HT-29 (cell line): Measurements from ENCODE around the gene LLCFC1. TPM values are rescaled to one million over a fixed set of nuclear protein-coding genes. Genes with fewer than 3 reads are reported as not detected.

Experiments used
- DNase-seq: peaks from one replicate; pipeline ENCODE4 v3.0.0-alpha.2; 2015; ENCODE audit warnings: low spot score
- total RNA-seq: library from RNA; depleted of rRNA; stranded (reverse); fragments of >200 nt; shearing (Covaris generic); gene quantifications from 2 replicates; pipeline ENCODE4 v1.2.3, GENCODE V29; 2014; rRNA removed

LLCFC1 gene
- total RNA-seq, result not detected in 2 replicates

- peak; percentile 79 for DNase-seq
Observed at GRCh38 chr7:142939226-142939910, at the start of gene LLCFC1. Gene LLCFC1 (plus strand): TSS chr7:142939484. CDS start chr7:142939622, 138 bp downstream.

GRCh38 chr7:142889816-142890215 lies 49.5 kb upstream of the LLCFC1 start:
- DNase-seq, result no peak

GRCh38 chr7:142890874-142891485 lies 48.3 kb upstream of the LLCFC1 start:
- DNase-seq, result no peak

GRCh38 chr7:142891490-142892082 lies 47.7 kb upstream of the LLCFC1 start:
- DNase-seq, result no peak

GRCh38 chr7:142892951-142893350 lies 46.3 kb upstream of the LLCFC1 start:
- no peak for DNase-seq

- peak; percentile 5 for DNase-seq
Observed at GRCh38 chr7:142894112-142894984, 44.9 kb upstream of the LLCFC1 start.

- peak; percentile 55 for DNase-seq
Observed at GRCh38 chr7:142894985-142895593, 44.2 kb upstream of the LLCFC1 start.

DNA sequence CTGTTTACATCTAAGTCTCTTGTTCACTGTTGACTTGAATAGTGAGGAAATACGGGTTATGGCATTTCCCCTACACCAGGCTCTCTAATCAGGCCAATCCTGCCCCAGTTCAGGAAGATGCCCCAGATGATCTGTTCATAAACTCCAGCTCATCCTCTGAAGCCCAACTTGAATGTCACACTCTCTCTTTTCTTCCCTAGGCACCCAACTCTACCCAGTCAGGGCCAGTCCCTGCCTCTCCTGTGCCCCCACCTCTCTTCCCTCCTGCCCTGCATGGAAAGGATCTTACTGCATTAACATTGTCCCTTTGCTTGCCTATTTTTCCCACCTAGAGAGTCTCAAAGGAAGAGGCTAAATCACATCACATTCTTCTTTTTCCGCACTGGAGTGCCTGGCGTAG lies 43.1 kb upstream of the LLCFC1 start:
- no peak for DNase-seq

GRCh38 chr7:142896741-142897379 lies 42.4 kb upstream of the LLCFC1 start:
- DNase-seq, result no peak

DNA sequence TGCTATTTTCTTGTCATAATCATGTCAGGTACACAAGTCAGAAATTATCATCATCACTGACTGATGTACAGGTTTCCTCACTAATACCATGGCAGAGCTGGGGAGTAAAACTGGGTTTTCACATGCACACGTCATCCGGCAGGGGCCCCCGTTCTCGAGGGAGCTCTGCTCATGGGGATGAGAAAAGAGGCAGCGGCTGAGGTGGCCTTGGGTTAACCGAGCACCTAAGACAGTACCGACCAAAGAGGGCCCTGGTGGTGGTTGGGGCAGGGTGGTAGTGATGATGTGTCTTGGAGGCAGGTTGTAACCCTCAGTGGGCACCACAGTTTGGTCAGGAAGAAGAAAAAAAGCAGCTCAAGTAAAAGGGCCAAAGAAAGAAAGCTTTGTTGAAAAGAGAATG lies 41.6 kb upstream of the LLCFC1 start:
- DNase-seq, result no peak

DNA sequence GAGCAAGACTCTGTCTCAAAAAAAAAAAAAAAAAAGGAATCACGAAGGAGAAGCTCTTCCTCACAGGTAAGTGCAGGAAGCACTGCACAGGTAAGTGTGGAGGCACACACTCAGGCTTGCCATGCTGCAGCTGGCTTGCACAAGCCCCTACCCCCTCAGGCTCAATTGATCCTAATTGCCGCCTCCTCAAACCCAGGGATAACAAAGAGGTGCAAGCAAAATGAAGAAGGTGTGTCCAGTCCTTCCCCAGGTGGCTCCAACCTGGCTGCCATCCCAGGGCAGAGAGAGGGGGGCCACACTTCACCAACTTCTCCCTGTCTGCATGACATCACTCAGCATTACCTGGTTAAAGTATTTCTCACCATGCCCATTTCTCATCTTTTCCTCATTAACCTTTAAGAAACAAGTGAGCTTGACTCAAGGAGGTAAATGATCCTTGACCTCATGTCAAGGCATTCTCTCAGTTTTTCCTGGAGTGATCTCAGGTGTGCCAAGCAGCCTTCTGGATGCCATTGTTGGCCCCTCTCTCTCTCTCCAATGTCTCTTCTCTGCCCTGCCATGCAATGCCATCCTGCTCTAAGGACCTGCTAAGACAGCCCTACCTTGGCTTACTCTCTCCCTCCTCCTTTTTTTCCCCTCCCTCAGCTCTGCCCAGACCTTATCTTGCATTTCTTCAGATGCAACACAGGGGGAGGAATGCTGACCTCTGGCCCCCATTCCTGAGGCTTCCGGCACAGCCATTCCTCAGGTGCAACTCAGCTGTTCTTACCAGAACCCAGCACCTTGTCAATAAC lies 40.7 kb upstream of the LLCFC1 start:
- DNase-seq, result peak; percentile 74

DNA sequence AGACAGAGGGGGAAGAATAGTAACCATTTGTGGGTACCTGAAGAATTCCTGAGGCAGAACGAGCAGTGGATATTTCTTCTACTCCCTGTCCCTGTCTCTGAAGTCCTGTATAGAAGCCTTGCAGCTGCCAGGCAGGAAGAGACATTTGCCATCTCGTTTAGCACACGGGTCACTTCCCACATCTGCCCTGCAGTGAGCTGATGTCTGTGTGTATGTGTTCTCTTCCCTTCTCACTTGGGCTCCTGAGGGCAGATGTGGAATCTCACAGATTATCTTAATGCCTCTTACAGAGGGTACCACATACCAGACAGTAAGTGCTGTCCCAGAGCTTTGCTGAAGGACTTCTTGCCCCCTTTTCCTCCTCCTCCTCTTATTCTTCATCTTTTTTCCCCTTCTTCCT lies 39.6 kb upstream of the LLCFC1 start:
- no peak for DNase-seq

- no peak for DNase-seq
Observed at GRCh38 chr7:142901426-142902259, 37.6 kb upstream of the LLCFC1 start.

DNA sequence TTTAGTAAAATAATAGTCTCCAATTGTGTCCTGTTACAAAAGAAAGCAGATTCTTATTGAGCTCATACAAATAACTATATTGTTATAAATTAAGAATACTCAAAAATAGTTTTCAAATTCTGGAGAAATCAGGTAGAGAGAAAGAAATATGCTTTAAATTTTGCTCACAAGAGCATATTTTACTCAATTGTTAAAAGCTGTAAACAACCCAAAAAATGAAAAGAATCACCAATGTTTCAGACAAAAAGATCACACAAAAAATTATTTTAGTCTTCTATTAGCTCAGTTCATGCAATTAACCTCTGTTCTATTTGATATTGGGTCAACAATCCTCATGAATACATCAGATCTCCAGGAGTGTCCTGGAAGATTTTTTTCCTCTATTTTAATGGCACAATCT lies 35.2 kb upstream of the LLCFC1 start:
- DNase-seq, result no peak

- no peak for DNase-seq
Observed at GRCh38 chr7:142905759-142906158, 33.5 kb upstream of the LLCFC1 start.

- no peak for DNase-seq
Observed at GRCh38 chr7:142906643-142907042, 32.6 kb upstream of the LLCFC1 start.

DNA sequence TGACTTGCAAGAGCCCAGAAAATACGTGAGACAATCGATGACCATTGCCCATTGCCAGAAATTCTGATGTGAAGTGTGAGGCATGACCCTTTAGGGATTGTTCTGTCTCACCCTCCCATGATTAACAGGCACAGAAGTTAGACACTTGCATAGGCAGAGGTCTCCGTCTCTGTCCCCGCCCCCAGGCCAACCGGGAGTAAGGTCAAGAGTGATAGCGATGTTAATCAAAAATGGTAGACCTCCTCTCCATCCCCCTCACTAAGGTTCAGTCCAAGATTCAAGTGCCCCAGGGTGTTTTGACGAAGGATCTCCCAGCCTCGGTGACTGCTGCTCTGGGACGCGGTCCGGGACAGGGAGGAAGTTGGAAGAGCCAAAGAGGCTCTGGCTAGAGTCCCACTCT lies 31.0 kb upstream of the LLCFC1 start:
- DNase-seq, result no peak

DNA sequence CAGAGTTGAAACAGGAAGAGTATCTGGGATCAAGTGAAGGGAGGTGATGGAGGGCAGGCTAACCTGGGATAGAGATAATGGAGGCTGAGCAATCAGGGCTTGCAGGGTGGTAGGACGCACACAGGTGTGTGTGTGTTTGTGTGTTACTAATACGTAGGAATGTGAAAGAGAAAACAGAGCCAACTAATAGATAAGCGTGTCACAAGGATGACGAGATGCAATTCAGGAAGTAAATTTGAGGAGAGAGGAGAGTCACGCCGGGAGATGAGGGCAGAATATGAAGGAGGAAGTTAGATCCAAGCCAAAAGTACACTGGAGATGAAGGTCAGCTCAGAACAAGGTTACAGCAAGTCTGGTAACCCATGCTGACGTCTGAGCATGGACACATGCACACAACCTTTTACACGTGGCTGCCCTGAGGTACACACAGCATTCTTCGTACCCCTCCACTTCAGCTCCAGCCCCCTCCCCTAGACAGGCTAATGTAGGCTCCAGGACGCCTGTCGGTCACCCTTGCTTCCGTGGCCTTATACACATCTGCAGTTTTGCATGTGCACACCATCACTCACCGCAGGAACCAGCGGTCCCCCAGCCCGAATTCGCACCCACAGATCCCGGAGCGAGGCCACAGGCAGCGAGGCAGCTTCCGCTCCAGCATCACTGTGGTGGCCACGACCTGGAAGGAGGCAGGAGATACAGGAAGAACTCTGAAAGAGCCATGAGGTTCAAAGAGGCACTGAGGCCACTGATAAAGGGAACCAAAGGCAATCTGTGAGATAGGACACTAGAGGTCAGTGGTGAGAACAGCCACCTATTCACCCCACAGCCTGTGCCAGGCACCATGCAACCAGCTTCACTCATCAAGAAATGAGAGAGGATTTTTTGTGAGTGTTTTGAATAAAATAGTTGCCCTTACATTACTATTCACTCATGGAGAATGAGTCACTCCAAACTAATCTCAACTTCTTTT lies 30.1 kb upstream of the LLCFC1 start:
- DNase-seq, result peak; percentile 79
